IPS-18a (cell line): ENCODE data around the gene LAMA2.

Source experiments
- H3K27ac ChIP-seq: one replicate; pipeline ENCODE4 v1.5.1; 2013; ENCODE audit warnings: low read length
- H3K27me3 ChIP-seq: one replicate; pipeline ENCODE4 v1.6.1; 2013; ENCODE audit warnings: mild to moderate bottlenecking, low read length; ENCODE audit not compliant: control insufficient read depth, insufficient read depth
- H3K36me3 ChIP-seq: one replicate; pipeline ENCODE4 v1.6.1; 2013; ENCODE audit warnings: low read depth, low read length; ENCODE audit not compliant: control insufficient read depth
- H3K4me1 ChIP-seq: one replicate; pipeline ENCODE4 v1.6.1; 2013; ENCODE audit warnings: low read depth, low read length; ENCODE audit not compliant: control insufficient read depth
- H3K4me3 ChIP-seq: one replicate; pipeline ENCODE4 v1.5.1; 2013; ENCODE audit warnings: low read length
- H3K9ac ChIP-seq: one replicate; pipeline ENCODE4 v1.6.1; 2013; ENCODE audit warnings: mild to moderate bottlenecking, low read length, moderate library complexity
- H3K9me3 ChIP-seq: one replicate; pipeline ENCODE4 v1.6.1; 2013; ENCODE audit warnings: low read depth, low read length; ENCODE audit not compliant: control insufficient read depth

Gene LAMA2

DNA sequence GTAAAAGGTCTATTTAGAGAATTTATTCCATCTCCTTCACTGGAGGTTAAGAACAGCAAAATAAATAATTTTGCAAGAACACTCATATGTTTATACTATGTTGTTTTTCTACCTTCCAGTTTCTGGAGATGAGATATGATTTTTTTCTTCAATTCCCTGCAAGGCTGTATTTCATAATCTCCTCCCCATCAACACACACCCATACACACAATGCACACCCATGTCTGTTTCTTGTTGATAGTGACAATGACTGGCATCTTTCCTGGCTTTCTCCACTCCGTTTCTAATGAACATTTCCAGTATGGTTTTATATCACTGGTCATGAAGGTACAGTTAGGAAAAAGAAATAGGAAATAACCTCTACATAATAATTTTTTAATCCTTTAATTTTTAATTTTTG, 624.9 kb downstream of the LAMA2 start:
- Histone ChIP-seq H3K36me3 (no peaks in the 10 kb centered on the region), H3K9me3 (no peaks in the 10 kb centered on the region), H3K27me3 (no peaks in the 10 kb centered on the region), H3K4me1 (peaks cover 5% of the 10 kb centered on the region), H3K4me3 (no peak overlapping the region), H3K27ac (no peak overlapping the region), H3K9ac (no peak overlapping the region)

DNA sequence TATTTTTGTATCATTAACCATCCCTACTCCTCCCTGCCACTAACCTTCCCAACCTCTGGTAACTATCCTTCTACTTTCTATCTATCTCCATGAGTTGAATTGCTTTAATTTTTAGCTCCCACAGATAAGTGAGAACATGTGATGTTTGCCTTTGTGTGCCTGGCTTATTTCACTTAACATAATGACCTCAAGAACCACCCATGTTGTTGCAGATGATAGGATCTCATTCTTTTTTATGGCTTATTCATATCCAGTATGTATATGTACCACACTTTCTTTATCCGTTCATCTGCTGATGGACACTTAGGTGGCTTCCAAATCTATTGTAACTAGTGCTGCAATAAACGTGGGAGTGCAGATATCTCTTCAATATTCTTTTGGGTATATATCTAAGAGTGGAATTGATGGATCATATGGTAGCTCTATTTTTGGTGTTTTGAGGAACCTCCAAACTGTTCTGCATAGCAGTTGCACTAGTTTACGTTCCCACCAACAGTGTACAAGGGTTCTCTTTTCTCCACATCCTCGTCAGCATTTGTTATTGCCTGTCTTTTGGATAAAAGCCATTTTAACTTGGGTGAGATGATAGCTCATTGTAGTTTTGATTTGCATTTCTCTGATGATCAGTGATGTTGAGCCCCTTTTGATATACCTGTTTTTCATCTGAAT, 625.7 kb downstream of the LAMA2 start:
- no peak overlapping the region for H3K27ac ChIP-seq
- H3K9ac ChIP-seq: no peak overlapping the region
- no peaks in the 10 kb centered on the region for H3K9me3 ChIP-seq
- no peak overlapping the region for H3K4me3 ChIP-seq
- no peaks in the 10 kb centered on the region for H3K4me1 ChIP-seq
- no peaks in the 10 kb centered on the region for H3K36me3 ChIP-seq
- H3K27me3 ChIP-seq: no peaks in the 10 kb centered on the region

DNA sequence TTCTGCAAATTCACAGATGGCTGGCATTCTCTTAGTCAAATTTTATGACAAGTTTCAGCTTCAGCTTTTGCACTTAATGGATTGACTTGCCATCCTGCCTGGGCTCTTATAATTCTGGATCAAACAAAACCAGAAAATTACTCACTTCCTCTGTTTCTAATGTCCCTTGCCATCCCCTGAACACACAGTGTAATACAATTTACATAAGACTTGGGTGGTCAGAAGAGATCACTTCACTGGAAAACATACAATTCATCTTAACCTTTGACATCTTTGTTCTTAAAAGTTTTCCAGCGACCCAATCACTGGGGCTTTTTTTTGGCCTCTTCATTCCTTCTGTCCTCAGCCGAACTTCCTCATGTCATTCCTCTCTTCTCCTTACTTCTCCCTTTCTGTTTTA, 628.0 kb downstream of the LAMA2 start:
- Histone ChIP-seq H3K9me3 (no peaks in the 10 kb centered on the region), H3K36me3 (no peaks in the 10 kb centered on the region), H3K4me1 (no peaks in the 10 kb centered on the region), H3K4me3 (no peak overlapping the region), H3K27me3 (no peaks in the 10 kb centered on the region), H3K9ac (no peak overlapping the region), H3K27ac (no peak overlapping the region)

DNA sequence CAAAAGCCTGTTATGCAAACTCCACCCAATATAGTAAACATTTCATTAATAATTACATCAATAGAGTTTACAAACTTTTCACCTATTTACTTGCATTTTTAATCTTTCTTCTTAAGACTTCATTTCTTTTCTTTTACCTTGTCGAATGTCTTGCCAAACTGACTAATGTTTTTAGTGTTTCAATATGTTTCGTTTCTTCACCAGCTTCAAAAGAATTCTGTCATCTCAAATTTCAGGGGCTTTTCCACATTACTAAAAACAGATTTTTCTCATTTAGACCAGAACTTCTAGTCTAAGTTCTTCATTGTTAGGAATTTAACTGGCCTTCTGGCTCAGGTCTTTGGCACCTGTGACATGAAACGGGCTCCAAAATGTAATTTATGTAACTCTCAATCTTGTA, 630.5 kb downstream of the LAMA2 start:
- Histone ChIP-seq H3K4me1 (no peaks in the 10 kb centered on the region), H3K27ac (no peak overlapping the region), H3K4me3 (no peak overlapping the region), H3K9ac (no peak overlapping the region), H3K9me3 (no peaks in the 10 kb centered on the region), H3K36me3 (no peaks in the 10 kb centered on the region), H3K27me3 (no peaks in the 10 kb centered on the region)

DNA sequence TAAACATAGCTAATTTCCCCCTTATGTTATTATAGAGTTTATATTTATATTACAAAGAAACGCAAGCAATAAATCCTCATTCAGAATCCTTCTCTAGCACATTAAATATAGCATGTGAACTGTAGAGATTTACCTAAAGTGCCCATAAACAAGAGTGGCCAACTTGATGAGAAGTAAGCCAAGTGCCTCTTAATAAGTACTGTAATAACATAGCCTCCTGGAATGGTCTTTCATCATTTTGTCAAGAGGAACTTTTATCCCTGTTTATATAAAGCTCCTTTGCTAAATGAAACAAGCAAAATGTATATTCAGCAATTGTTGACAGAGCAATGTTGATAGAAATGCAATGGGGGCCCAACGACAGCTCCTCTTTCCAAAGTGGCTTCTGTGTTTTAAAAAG, 632.1 kb downstream of the LAMA2 start:
- no peak overlapping the region for H3K9ac ChIP-seq
- H3K4me3 ChIP-seq: no peak overlapping the region
- H3K9me3 ChIP-seq: no peaks in the 10 kb centered on the region
- no peaks in the 10 kb centered on the region for H3K4me1 ChIP-seq
- H3K27me3 ChIP-seq: no peaks in the 10 kb centered on the region
- no peaks in the 10 kb centered on the region for H3K36me3 ChIP-seq
- H3K27ac ChIP-seq: no peak overlapping the region

DNA sequence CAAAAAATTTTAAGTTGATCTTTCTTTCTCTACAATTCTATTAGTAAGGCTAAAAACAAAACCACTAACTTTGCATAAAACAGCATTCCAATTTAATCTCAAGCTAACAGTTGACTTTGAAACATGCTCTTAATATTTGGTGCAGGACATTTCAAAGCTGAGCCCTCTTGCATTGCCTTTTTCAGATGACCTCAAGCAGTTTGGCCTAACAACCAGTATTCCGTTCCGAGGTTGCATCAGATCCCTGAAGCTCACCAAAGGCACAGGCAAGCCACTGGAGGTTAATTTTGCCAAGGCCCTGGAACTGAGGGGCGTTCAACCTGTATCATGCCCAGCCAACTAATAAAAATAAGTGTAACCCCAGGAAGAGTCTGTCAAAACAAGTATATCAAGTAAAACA, 633.1 kb downstream of the LAMA2 start:
- H3K4me3 ChIP-seq: no peak overlapping the region
- no peak overlapping the region for H3K9ac ChIP-seq
- no peaks in the 10 kb centered on the region for H3K9me3 ChIP-seq
- H3K36me3 ChIP-seq: no peaks in the 10 kb centered on the region
- H3K27ac ChIP-seq: no peak overlapping the region
- H3K4me1 ChIP-seq: no peaks in the 10 kb centered on the region
- H3K27me3 ChIP-seq: no peaks in the 10 kb centered on the region

DNA sequence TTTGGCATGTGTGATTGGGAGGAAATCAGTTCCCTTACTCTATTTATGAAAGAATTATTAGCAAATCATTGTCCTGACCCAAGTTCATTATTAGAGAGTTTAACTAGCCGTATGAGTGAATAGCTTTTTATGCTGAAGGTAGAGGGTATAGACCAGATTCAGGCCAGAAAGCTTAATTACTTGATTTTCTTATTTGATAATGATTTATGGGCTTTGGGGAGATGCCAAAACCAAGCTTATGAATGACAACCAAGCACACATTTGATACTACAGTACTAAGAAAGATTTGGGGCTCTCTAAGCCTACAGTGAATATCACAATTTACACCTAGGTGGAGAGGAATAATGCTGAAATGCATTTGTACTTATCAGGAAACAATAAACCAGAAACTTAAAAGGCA, 633.8 kb downstream of the LAMA2 start:
- Histone ChIP-seq H3K9ac (no peak overlapping the region), H3K27ac (no peak overlapping the region), H3K36me3 (no peaks in the 10 kb centered on the region), H3K4me1 (no peaks in the 10 kb centered on the region), H3K9me3 (no peaks in the 10 kb centered on the region), H3K4me3 (no peak overlapping the region), H3K27me3 (no peaks in the 10 kb centered on the region)

DNA sequence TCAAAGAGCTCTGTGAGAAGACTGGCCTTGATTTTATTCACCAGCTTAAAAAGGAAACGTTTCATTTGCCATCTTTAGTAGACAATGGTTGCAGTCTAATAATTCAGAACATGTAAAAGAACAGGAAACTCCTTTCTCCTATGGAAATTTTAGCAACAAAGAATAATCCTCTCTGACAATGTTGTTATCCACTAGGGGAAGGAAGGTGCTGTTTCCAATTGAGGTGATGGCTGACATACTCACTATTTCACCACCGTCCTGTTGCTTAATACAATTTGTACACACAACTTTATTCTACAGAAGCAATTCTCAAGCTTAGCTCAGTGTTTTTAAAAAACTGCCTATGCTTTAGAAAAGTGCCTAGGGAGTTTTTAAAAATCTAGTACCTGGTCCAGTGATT, 634.4 kb downstream of the LAMA2 start:
- Histone ChIP-seq H3K27me3 (no peaks in the 10 kb centered on the region), H3K36me3 (no peaks in the 10 kb centered on the region), H3K9me3 (no peaks in the 10 kb centered on the region), H3K27ac (no peak overlapping the region), H3K9ac (no peak overlapping the region), H3K4me1 (no peaks in the 10 kb centered on the region), H3K4me3 (no peak overlapping the region)

DNA sequence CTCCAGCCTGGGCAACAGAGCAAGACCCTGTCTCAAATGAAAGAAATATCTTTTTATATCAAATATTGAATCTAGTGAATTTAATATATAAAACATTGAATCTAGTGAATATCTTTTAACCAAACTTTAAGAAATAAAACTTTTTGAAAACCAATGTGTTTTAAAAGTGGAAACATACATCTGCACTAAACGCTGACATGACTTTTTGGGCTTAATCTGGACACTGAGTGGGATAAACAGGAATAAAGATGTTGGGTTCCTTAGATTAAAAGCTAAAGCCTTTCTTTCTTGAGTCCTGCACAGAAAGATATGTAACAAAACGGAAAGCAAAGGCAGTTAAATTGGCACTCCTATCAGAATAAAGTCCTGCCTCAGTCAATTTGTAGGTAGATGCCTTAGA, 636.8 kb downstream of the LAMA2 start:
- Histone ChIP-seq H3K4me1 (no peaks in the 10 kb centered on the region), H3K4me3 (no peak overlapping the region), H3K9me3 (no peaks in the 10 kb centered on the region), H3K36me3 (no peaks in the 10 kb centered on the region), H3K27me3 (no peaks in the 10 kb centered on the region), H3K9ac (no peak overlapping the region), H3K27ac (no peak overlapping the region)

DNA sequence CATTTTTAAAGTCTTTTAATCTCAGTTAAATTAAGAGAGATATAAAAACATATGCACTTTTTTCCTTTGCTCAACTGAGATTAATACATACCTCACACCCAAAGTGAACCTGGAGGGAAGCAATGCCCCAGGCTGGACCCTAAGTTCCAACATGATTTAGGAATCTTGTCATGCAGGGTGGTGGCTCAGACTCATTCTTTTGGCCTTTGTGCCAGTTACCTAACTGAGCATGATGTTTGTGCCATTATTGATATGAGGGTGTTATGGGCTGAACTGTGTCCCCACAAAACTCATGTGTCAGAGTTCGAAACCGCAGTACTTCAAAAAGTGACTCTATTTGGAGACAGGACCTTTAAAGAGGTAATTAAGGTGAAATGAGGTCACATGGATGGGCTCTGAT, 639.0 kb downstream of the LAMA2 start:
- Histone ChIP-seq H3K27ac (no peak overlapping the region), H3K27me3 (no peaks in the 10 kb centered on the region)

DNA sequence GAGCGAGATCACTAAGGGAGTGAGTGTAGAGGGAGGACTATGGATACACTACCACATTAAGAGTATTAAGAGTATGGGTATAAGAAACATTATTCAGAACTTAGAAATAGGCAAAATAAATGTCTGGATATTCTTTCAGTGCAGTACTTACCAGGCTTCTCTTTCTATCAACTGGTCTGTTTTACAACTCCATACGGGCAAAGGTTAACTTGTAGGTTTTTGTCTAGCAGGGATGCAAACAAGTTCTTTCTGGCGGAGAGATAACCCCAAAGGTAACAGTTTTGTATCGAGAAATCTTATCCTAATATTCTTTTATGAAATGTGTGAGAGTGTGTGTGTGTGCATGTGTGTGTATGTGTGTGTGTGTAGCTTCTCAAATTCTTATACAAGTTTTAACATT, 640.9 kb downstream of the LAMA2 start:
- H3K27me3 ChIP-seq: no peaks in the 10 kb centered on the region
- no peak overlapping the region for H3K4me3 ChIP-seq
- no peaks in the 10 kb centered on the region for H3K9me3 ChIP-seq
- H3K9ac ChIP-seq: no peak overlapping the region
- no peaks in the 10 kb centered on the region for H3K4me1 ChIP-seq
- no peaks in the 10 kb centered on the region for H3K36me3 ChIP-seq
- H3K27ac ChIP-seq: no peak overlapping the region

More for the DNA sequence above, 639.0 kb downstream of the LAMA2 start:
- Histone ChIP-seq H3K4me3 (no peak overlapping the region), H3K9ac (no peak overlapping the region), H3K36me3 (no peaks in the 10 kb centered on the region), H3K9me3 (no peaks in the 10 kb centered on the region), H3K4me1 (no peaks in the 10 kb centered on the region)

DNA sequence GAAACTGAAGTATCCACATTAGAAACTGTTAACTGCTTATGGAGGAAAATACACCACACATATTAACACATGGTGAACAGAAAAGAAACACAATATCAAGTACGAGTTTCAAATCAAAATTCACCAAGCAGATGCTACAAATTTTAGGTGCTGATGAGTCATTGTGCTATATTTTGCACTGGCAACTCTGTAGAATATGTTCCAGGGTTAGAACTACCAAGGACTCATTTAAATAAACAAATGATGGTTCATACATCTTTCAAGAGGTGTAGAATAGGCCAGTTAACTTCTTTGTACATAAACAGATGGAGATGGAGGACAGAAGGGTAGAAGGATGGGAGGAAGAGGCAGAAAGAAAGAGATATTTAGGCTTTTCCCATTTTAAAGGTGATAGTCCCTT, 642.1 kb downstream of the LAMA2 start:
- H3K4me3 ChIP-seq: no peak overlapping the region
- H3K27ac ChIP-seq: no peak overlapping the region
- H3K27me3 ChIP-seq: no peaks in the 10 kb centered on the region
- H3K9me3 ChIP-seq: no peaks in the 10 kb centered on the region
- H3K36me3 ChIP-seq: no peaks in the 10 kb centered on the region
- no peaks in the 10 kb centered on the region for H3K4me1 ChIP-seq
- no peak overlapping the region for H3K9ac ChIP-seq
